Measurements from ENCODE around the gene MRPL43.

Gene MRPL43

DNA sequence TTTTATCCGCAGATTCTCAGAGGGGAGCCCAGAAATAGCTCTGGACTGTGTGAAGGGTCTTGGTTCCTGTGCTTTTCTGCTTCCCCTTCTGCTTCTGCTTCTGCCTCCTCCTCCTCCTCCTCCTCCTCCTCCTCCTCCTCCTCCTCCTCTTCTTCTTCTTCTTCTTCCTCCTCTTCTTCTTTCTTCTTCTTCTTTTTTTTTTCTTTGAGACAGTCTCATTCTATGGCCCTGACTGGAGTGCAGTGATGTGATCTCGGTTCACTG lies 32.1 kb upstream of the MRPL43 start:
- no peak for DNase-seq (ENCODE audit: low read depth)

DNA sequence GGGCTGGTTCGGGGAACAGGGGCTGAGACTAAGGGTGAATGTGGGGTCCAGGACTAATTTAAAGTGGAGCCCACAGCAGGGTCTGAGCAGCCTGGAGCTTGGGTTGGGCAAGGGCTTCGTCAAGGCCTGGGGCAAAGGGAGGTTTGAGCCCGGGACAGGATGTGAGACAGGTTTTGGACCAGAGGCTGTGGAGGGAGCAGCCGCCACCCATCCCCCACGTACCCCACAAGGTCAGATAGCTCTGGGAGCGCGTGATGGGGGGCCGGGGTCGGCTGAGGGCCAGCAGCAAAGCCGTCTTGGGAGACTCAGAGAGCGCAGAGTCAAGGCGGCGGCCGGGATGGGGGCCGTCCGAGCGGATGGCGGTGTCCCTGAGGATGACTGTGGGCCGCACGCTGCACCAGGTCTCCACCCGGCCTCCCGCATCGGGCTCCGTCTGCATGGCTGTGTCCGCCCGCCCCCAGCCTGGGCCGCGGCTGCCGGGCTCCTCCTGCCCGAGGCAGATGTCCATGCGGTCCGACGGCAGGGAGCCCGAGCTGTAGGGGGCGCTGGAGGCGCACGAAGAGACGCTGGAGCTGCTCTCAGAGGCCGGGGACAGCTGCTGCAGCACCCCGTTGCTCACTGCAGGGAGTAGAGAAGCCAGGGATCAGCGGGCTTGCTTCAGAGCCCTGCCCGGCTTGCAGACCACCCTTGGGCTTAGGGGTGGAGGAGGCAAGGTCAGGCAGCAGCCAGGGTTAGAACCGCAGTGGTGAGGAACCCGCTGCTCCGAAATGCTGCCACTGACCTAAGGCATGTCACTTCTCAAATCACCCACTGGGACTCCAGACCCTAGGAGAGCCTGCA lies 31.5 kb upstream of the MRPL43 start:
- DNase-seq (ENCODE audit: low read depth) = peak; percentile 62

DNA sequence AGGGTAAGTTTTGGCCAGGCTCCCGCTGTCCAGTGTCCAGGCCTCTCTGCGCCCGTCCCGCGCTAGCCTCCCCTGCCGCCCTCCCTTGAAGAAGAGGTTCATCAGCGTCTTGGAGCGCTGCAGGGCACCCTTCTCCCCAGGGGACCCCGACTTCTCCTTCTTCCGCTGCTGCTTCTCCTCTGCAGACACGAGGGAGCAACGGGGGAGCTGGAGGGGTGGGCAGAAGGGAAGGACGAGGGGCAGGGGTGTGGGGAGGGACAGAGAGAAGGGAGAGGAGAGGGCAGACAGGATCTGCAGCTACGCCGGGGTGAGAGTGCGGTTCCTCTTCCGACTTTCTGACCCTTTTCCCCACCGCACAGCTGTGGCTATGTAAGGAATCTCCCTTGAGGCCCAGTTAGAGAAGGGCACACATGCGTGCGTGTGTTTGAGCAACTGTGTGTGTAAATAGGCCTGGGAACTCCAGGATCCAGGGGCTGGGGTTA lies 30.9 kb upstream of the MRPL43 start:
- DNase-seq (ENCODE audit: low read depth) = no peak

DNA sequence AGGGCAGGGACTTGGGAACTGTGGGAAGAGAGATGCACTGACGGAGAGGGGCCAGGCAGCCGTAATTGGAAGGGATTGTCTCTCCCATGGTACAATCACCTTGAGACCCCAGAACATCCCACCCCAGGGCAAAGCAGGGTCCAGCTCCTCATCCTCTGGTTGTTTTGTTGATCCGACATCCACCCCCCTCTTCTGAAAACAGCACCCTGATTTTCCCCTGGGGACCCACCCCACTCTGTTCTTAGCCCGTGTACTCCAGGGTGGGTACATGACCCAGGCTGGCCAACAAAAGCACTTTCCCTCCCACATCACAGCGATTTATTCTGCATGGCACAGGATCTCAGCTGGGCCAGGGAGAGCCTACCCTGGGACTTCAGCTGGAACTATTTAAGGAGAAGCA lies 29.5 kb upstream of the MRPL43 start:
- no peak for DNase-seq (ENCODE audit: low read depth)

DNA sequence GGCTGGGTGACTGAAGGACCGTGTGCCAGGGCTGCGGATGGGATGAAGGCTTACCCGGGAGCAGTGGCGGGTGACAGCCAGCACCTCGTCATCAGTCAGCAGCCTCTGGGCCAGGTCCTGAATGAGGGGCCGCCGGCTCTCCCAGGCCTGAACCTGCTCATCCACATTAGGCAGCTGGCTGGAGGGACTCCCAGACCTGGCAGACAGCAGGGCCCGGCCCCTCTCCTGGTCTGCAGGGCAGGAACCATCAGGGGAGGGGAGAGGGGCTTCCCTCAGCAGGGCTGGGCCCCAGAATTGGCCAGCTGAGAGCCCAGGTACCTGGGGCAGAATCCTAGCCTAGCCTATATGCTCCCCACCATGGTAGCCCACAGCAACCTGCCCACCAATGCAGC lies 28.3 kb upstream of the MRPL43 start:
- no peak for DNase-seq (ENCODE audit: low read depth)

DNA sequence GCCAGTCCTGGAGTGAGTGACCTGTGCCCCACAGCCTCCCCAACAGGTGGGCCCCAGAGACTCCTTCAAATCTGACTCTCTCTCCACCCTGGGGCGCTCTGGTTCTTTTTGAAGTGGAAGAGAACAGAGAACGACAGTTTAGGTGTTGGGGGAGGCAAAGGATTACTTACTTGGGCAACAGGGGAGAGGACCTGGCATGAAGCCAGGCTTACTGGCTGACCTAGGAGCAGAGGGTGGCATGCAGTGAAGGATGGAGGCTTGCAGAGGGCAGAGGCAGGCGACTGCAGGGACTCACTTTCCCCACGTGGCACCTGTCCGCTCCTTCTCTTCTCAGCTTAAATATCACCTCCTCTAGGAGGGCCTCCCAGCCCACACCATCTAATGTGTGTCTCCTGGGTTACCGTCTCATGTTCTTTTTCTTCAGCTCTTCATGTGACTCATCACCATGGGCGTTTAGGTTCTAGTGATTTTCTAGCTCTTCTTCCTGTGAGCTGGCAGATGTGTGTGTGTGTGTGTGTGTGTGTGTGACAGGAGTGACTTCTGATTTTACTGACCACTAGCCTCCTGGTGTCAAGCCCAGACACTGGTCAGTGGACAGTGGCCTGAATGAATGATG lies 27.8 kb upstream of the MRPL43 start:
- DNase-seq (ENCODE audit: low read depth) = no peak

DNA sequence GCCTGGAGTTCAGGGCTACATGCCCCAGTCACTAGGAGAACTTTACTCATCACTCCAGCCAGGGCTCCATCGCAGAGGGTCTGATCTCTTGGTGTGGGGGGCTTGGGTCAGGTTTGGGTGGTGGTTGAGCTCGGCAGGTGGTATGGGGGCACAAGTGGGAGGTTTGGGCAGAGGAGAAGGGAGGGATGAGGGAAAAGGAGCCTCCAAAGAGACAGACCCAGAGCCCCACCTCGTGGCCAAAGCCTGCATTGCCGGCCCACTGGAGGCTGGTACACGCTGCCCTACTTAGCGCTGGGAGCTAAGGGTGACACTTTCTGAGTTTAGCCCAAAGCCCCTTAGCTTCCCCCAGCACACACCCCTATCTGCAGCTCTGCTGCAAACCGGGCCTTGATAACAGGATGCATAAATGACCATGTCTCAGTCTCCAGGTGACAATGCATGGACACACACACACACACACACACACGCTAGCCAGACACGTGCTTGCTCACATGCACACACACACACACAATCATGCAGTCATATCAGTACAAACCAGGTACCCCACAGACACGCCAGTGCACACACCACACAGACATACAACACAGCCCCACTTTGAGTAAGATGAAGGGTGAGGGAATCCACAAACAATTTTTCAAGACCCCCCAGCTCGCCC lies 27.1 kb upstream of the MRPL43 start:
- DNase-seq (ENCODE audit: low read depth) = peak; percentile 69

DNA sequence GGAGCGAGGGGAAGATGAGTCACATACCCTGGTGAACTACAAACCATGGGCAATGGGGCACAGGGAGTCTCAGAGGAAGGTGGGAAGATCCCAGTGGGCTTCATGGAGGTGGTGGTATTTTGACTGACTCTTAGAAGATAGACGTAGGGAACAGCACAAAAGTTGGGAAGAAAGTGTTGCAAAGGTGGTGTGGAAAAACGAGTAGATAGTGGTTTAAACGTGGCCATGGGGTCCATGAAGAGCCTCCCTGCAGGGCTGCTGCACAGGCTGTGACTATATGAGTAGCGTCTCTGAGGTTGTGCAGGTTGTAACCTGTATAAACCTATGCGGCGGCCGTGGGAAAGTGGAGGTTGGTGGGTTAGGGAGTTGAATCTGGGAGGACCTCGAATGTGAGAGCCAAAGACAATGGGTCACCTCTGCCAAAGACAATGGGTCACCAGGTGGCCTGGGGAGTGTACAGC lies 26.1 kb upstream of the MRPL43 start:
- no peak for DNase-seq (ENCODE audit: low read depth)

DNA sequence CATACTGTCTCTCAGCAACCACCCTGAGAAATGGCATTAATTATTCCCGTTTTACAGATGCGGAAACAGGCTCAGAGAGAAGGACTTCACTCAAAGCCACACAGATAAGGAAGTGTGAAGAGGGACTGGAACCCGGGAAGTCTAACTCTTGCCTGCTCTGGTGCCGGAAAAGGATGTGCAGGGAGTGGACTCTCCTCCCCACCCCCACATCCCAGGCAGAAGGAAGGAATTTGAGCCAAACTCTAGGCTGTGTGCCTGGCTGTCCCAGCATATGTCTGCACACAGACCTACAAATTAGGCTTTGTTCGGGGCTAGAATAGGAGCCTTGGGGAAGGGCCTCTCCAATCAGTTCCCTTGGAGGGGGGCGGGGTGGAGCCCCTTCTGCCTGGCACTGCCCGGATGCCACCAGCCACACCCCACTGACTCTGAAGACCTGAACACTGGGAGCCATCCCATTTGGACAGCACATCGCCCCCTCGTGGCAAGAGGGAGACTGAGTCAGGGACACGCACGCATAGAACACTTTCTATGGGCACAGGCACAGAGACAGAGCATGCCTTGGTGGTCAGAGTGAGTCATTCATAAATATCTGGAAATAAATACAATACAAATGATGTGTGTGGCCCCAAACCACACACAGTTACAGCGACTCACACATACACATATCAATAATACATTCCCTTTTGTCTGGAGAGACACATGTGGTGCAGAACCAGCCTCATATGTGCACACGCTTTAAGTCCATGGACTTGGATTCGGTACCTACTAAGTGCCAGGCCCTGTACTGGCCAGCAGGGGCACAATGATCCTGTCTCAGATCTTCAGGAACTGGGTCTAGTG lies 25.4 kb upstream of the MRPL43 start:
- DNase-seq (ENCODE audit: low read depth) = peak; percentile 60

DNA sequence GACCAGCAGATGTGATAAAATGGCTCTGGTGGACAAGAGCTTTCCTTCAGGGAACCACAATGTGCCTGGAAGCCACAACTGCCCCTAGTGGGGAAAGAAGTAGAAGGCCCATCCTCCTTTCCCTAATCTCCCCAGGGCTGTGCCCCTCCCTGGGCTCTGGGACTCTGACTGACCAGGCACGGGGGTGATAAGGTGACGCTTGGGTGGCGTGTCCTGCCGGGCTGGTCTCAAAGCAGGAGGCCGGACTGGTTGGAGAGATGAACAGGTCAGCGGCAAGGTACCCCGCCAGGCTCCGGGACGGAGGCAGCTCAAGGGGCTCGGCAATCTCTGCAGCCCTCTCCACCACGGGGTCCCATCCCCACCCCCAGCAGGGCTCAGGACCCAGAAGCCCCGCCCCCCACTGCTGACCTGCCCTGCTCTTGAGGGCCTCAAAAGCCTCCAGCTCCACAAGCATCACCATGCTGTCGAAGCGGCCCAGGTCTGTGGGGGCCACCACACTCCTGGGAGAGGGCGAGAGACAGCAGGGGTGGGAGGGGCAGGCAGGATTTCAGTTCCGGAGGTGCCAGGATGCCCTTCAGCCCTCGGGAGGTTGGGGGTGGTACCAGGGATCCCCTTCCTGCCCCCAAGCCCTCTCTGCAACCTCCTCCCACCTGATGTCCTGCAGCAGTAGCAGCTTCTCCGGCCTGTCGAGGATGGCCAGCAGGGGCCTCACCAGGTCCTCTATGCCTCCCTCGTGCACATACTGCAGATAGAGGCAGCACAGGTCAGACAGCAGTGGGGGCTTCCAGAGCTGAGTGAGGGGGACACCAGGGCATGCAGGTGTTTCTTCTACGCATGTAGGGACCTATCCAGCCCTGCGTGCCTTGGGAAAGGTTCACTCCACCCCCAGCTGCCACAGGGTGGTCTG lies 24.5 kb upstream of the MRPL43 start:
- no peak for DNase-seq (ENCODE audit: low read depth)

DNA sequence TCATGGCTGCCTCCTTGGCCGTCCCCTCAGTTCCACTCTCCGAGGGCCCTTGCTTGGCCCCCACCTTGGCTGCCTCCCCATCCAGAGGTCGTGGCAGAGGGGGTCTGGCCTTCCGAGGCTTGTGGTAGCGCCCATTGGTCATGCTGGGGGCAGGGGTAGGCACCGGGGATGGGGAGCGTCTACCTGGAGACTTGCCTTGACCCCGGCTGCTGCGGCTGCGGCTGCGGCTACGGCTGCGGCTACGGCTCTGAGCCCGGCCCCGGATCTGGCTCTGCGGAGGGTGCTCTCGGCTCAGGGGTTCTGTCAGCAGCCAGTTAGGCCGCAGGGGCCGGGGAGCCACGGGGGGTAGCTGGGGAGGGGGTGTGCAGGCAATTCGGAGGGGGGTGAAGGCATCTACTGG lies 23.0 kb upstream of the MRPL43 start:
- no peak for DNase-seq (ENCODE audit: low read depth)

DNA sequence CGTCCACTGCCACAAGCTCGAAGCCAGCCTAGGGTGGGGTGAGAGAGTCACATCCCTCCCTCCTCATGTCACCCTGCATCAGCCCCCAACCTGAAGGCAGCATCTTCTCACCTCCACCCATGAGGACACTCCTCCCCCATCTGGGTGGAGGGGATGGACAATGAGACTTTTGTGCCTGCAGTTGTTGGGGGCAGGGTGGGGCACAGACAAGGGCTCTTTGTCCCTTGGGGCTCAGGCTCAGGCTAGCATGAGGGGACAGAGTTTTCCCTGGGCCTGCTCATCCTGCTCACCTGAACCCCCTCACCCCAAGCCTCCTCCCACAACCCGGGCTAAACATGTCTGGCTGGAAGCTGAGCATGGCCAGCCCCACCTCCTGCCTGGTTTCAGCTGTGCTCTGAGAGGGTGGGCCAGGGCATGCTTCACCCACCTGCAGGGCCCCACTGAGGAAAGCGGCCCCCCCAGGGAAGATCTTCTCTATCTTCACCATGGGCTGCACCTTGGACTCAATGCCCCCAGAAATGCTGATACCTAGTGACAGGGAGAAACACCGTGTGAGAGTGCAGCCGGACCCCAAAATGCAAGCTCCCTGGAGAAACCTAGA lies 21.6 kb upstream of the MRPL43 start:
- no peak for DNase-seq (ENCODE audit: low read depth)

DNA sequence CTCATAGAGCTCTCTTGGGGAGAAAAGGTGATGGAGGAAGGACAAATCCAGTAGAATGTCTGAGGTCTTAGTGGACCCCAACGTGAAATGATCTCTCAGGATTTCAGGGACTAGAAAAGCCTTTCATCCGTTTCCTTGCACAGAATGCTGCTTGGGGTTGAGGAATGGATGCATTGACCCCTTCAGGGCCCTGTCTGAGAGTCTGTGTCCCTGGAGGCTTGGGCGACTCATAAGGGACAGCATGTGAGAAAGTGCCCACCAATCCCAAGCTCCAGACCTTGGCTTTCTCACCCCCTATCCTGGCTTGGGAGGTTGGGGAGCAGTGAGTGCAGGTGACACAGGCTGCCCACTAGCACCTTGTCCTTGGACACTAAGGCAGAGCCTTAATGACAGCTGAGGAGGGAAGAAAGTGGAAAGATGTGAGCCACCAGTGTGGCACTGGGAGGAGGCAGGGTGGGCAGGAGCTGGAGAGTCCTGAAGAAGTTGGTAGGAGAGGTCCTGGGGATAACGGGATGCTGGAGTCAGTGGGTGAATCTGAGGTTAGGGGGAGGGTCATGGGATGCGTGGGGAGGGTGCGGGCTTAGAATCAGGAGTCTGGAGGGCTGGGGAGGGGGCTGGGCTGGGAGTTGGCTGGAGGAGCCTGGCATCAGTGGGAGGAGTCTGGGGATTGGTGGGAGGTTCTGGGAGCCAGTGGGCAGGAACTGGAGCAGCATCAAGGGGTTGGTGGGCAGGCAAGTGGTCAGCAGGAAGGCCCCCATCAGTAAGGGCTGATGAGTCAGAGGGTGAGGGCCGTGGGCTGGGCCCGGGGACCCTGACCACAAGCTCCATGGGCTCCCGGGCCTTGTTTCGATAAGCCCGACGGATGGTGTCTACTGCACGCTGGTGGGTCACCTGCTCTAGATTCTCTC lies 20.9 kb upstream of the MRPL43 start:
- no peak for DNase-seq (ENCODE audit: low read depth)

DNA sequence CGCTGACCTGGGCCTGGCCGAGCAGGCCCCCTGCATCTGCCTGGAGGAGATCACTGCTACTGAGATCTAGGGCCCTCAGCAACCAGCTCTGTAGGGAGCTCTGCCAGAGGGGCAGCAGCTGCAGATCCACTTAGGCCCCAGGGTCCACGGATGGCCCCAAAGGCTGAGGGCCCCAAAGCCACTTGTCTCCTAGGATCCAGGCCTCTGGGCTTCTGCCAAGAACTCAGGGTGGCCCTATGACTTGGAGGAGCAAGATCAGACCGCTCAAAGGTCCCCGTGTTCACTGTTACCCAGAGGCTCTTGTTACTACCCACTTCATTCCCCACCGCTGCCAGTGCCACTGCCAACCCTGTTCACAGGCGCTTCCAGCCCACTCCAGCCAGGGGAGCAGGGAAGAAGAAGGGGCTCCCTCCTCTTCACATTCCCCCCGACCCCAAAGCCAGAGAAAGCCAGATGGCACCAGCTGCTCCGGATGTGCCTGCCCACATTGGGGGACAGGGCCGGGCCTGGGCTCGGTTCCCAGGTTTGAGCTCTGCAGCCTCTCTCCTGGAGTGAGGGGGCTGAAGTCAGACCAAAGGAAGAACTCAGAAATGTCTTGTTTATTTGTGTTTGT lies 19.9 kb upstream of the MRPL43 start:
- DNase-seq (ENCODE audit: low read depth) = no peak

DNA sequence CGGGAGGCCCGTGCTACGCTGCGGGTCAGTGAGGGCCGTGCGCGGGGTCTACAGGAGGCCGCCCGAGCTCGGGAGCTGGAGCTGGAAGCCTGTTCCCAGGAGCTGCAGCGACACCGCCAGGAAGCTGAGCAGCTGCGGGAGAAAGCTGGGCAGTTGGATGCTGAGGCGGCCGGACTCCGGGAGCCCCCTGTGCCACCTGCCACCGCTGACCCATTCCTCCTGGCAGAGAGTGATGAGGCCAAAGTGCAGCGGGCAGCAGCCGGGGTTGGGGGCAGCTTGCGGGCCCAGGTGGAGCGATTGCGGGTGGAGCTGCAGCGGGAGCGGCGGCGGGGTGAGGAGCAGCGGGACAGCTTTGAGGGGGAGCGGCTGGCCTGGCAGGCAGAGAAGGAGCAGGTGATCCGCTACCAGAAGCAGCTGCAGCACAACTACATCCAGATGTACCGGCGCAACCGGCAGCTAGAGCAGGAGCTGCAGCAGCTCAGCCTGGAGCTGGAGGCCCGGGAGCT lies 19.3 kb upstream of the MRPL43 start:
- no peak for DNase-seq (ENCODE audit: low read depth)

DNA sequence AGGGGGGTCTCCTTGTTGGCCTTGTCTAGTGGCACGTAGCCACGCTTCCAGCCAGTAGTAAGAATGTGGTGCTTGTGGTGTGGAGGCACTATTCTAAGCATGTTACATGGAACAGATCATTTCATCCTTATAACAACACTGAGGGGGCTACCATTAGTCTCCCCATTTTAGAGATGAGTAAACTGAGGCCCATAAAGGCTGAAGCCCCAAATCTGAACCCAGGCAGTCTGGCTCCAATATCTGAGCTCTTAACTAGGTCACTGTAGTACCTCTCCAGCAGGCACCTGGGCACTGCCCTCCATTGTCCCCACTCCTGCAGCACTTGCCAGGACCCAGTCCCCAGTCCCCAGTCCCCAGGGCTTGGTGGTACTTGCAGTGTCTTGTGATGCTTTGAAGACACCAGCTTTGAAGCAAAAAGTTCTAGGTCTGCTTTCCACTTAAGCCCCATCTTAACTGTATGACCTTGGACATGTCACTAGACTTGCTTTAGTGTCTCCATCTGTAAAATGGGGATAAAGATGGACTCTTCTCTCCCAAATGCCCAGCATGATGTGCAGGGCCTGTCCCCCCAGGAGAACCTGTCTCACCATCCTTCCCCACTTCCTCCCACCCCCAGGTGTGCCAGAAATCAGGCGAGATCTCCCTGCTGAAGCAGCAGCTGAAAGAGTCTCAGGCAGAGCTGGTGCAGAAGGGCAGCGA lies 18.7 kb upstream of the MRPL43 start:
- no peak for DNase-seq (ENCODE audit: low read depth)

DNA sequence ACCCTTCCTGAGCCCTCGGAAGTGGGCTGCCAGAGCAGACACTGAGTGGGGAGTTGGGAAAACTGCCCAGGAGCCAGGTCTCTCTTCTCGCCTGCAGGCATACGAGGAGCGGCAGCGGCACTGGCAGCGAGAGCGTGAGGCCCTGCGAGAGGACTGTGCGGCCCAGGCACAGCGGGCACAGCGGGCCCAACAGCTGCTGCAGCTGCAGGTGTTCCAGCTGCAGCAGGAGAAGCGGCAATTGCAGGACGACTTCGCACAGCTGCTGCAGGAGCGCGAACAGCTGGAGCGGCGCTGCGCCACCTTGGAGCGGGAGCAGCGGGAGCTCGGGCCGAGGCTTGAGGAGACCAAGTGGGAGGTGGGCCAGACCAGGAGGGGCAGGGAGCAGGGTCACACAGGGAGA lies 18.1 kb upstream of the MRPL43 start:
- DNase-seq (ENCODE audit: low read depth) = no peak

DNA sequence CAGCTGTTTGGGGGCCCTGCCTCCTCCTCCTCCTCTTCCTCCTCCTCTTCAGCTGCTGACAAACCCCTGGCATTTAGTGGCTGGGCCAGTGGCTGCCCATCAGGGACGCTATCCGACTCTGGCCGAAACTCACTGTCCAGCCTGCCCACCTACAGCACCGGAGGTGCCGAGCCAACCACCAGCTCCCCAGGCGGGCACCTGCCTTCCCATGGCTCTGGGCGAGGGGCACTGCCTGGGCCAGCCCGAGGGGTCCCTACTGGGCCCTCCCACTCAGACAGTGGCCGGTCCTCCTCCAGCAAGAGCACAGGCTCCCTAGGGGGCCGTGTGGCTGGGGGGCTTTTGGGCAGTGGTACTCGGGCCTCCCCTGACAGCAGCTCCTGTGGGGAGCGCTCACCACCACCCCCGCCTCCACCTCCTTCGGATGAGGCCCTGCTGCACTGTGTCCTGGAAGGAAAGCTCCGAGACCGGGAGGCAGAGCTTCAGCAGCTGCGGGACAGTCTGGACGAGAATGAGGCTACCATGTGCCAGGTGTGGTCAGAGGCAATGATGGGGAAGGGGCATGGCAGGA lies 16.4 kb upstream of the MRPL43 start:
- no peak for DNase-seq (ENCODE audit: low read depth)

Data from stimulated activated CD8-positive, alpha-beta memory T cell treated with anti-CD3 and anti-CD28 coated beads, Interleukin-7, amount 100 ng/mL, for 24 hours (primary cell).